Neural cell (in vitro differentiated cells): ENCODE measurements around the gene GZMM. TPM values are rescaled to one million over a fixed set of nuclear protein-coding genes. Genes with fewer than 3 reads are reported as not detected.

ENCODE experiments used
- H2AFZ ChIP-seq: fragments of 200-600, 300-800 bp; sonication (generic), shearing (Covaris generic); 2 replicates; pipeline ENCODE4 v1.6.0; 2014; ENCODE audit warnings: low read depth, mild to moderate bottlenecking, antibody characterized with exemption, low read length, moderate library complexity
- H3F3A ChIP-seq: fragments of 200-600 bp; shearing (Covaris generic); 2 replicates; pipeline ENCODE4 v1.6.1; 2016; ENCODE audit warnings: mild to moderate bottlenecking, moderate library complexity, mixed read lengths, antibody characterized with exemption, low read length; ENCODE audit not compliant: insufficient read depth, poor library complexity, severe bottlenecking
- H3K27ac ChIP-seq: fragments of 200-600, 300-800 bp; sonication (generic), shearing (Covaris generic); 2 replicates; pipeline ENCODE4 v1.5.1; 2014; ENCODE audit warnings: mild to moderate bottlenecking, low read length, moderate library complexity
- H3K27me3 ChIP-seq: fragments of 300-800, 200-600 bp; sonication (generic), shearing (Covaris generic); 2 replicates; pipeline ENCODE4 v1.6.0; 2014; ENCODE audit warnings: mild to moderate bottlenecking, low read depth, low read length, moderate library complexity; ENCODE audit not compliant: insufficient read depth
- H3K36me3 ChIP-seq: fragments of 300-800, 200-600 bp; sonication (generic), shearing (Covaris generic); 2 replicates; pipeline ENCODE4 v1.5.1; 2014; ENCODE audit warnings: mild to moderate bottlenecking, antibody characterized with exemption, low read length, moderate library complexity; ENCODE audit not compliant: insufficient read depth
- H3K4me2 ChIP-seq: fragments of 300-800, 200-600 bp; sonication (generic), shearing (Covaris generic); 2 replicates; pipeline ENCODE4 v1.6.0; 2014; ENCODE audit warnings: mild to moderate bottlenecking, low read length
- H3K4me3 ChIP-seq: fragments of 300-800, 200-600 bp; sonication (generic), shearing (Covaris generic); 2 replicates; pipeline ENCODE4 v1.5.1; 2014; ENCODE audit warnings: mild to moderate bottlenecking, low read length, moderate library complexity
- H3K79me2 ChIP-seq: fragments of 200-600 bp; shearing (Covaris generic); replicated peaks from 2 replicates; pipeline ENCODE4 v1.6.0; 2014; ENCODE audit warnings: mild to moderate bottlenecking, low read length, moderate library complexity; ENCODE audit not compliant: insufficient read depth
- H3K9ac ChIP-seq: fragments of 300-800, 200-600 bp; sonication (generic), shearing (Covaris generic); 2 replicates; pipeline ENCODE4 v1.6.1; 2016; ENCODE audit warnings: mild to moderate bottlenecking, low read length, mixed read lengths
- H3K9me2 ChIP-seq: fragments of 200-600 bp; shearing (Covaris generic); 2 replicates; pipeline ENCODE4 v1.6.1; 2016; ENCODE audit warnings: mild to moderate bottlenecking, low read length, mixed read lengths; ENCODE audit not compliant: insufficient read depth
- H3K9me3 ChIP-seq: fragments of 200-600, 300-800 bp; sonication (generic), shearing (Covaris generic); 2 replicates; pipeline ENCODE4 v1.6.1; 2016; ENCODE audit warnings: mild to moderate bottlenecking, mixed run types, low read length, moderate library complexity, mixed read lengths
- H4K20me1 ChIP-seq: fragments of 200-600 bp; shearing (Covaris generic); 2 replicates; pipeline ENCODE4 v1.6.1; 2016; ENCODE audit warnings: mild to moderate bottlenecking, mixed run types; ENCODE audit not compliant: insufficient read depth
- CTCF ChIP-seq: fragments of 450-650 bp; IDR thresholded peaks from 2 replicates; pipeline ENCODE4 v1.5.1; 2014; ENCODE audit warnings: antibody characterized with exemption, mild to moderate bottlenecking, moderate library complexity; ENCODE audit not compliant: poor library complexity, severe bottlenecking
- EP300 ChIP-seq: fragments of 450-650 bp; conservative IDR thresholded peaks from 2 replicates; pipeline ENCODE4 v1.6.1; 2014; ENCODE audit warnings: antibody characterized with exemption, mild to moderate bottlenecking, moderate library complexity; ENCODE audit not compliant: poor library complexity, severe bottlenecking
- EZH2 ChIP-seq: fragments of 200-600, 300-800 bp; shearing (Covaris generic), sonication (generic); IDR thresholded peaks from 2 replicates; pipeline ENCODE4 v1.6.1; 2014; ENCODE audit warnings: antibody characterized with exemption, low read length, borderline replicate concordance, mild to moderate bottlenecking; ENCODE audit not compliant: insufficient read depth, poor library complexity, severe bottlenecking
- MXI1 ChIP-seq: fragments of 450-650 bp; conservative IDR thresholded peaks from 2 replicates; pipeline ENCODE4 v1.6.1; 2014; ENCODE audit warnings: antibody characterized with exemption, mild to moderate bottlenecking; ENCODE audit not compliant: poor library complexity, severe bottlenecking
- POLR2AphosphoS5 ChIP-seq: IDR thresholded peaks from 2 replicates; pipeline ENCODE4 v1.6.1; 2012
- RAD21 ChIP-seq: fragments of 450-650 bp; conservative IDR thresholded peaks from 2 replicates; pipeline ENCODE4 v1.6.1; 2014; ENCODE audit warnings: antibody characterized with exemption, mild to moderate bottlenecking, moderate library complexity
- REST ChIP-seq: IDR thresholded peaks from 2 replicates; pipeline ENCODE4 v1.6.1; 2012; ENCODE audit warnings: borderline replicate concordance
- SMC3 ChIP-seq: fragments of 450-650 bp; conservative IDR thresholded peaks from 2 replicates; pipeline ENCODE4 v1.6.1; 2014; ENCODE audit warnings: antibody characterized with exemption, mild to moderate bottlenecking, moderate library complexity; ENCODE audit not compliant: poor library complexity
- TAF1 ChIP-seq: IDR thresholded peaks from 2 replicates; pipeline ENCODE4 v1.6.1; 2012; ENCODE audit warnings: low read depth
- polyA plus RNA-seq: library from polyadenylated mRNA; depleted of rRNA; stranded (reverse); fragments of >200 nt; gene quantifications from 2 replicates; pipeline ENCODE4 v1.2.3, GENCODE V29; 2014

The GZMM gene
- polyA plus RNA-seq, 1 donor from 2014 or later, result 0.38 TPM

- H3K9me3 ChIP-seq, result no peaks in the 10 kb centered on the region
Measured at GRCh38 chr19:594265-594870, 50.5 kb downstream of the GZMM start.

More at GRCh38 chr19:594265-594870, 50.5 kb downstream of the GZMM start:
- Histone ChIP-seq H4K20me1 (peaks cover 9% of the 10 kb centered on the region), H3K4me2 (no peak overlapping the region), H3K4me3 (no peak overlapping the region), H3K79me2 (no peaks in the 10 kb centered on the region), H2AFZ (no peak overlapping the region), H3K9ac (no peak overlapping the region), H3F3A (no peaks in the 10 kb centered on the region), H3K27me3 (peaks cover 17% of the 10 kb centered on the region), H3K9me2 (no peaks in the 10 kb centered on the region), H3K27ac (no peak overlapping the region), H3K36me3 (no peaks in the 10 kb centered on the region)
- TF ChIP-seq CTCF, result no peak
- TF ChIP-seq EZH2, result no peak
- TF ChIP-seq RAD21, result no peak
- TF ChIP-seq POLR2AphosphoS5, result no peak
- no peak for TF ChIP-seq MXI1
- no peak for TF ChIP-seq SMC3
- no peak for TF ChIP-seq TAF1
- no peak for TF ChIP-seq EP300
- no peak for TF ChIP-seq REST
